ENCODE data around the gene TCF4. TPM values are rescaled to one million over a fixed set of nuclear protein-coding genes. Genes with fewer than 3 reads are reported as not detected.

The TCF4 gene
- total RNA-seq, 1 experiment from 2014 or later, result 104 TPM

DNA sequence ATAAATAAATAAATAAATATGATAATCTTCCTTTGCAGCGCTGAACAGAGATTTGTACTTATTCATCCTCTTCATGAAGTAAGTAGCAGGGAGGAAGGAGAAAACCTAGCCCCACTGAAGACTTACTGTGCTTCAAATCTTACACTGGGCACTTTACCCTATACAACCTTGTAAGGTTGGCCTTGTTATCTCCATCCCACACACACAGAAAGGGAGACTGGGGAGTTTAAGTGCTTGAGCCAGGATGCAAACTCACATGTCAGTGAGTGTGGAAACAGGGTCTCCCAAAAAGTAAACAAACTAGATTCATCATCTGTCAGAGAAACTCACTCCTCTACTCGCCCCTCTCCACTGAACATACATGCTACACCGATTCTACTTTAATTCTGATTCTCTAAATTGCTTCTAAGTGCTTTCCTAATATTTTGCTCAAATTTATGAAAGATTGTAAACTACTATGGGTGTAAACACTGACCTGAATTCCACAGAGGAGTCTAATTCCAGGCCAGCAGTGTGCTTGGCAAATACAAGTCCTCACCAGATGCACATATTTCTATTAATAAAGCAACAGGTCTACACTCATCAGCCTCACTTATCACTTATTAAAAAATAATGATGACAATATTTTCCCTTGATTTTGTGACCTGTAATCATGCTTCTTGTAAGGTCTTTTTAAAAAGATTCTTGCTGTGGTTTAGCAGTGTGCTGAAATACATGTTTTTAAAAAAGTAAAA is 155.5 kb downstream of the TCF4 start:
- peak overlapping the region; percentile 67 for H3K27ac Mint-ChIP-seq
- CTCF ChIA-PET, result no interaction called here
- H3K4me3 Mint-ChIP-seq, result no peak overlapping the region
- H3K36me3 Mint-ChIP-seq, result peaks cover 2% of the 10 kb centered on the region; the same call in 1 of the 2 replicates
- POLR2A ChIA-PET, result interaction anchor here (0.6 kb wide), 1 partner anchor 48 kb away, joined by 3 read pairs; no protein-coding TSS in a partner anchor
- H3K9me3 Mint-ChIP-seq, result peaks cover 7% of the 10 kb centered on the region; the same call in 1 of the 2 replicates
- peaks cover 58% of the 10 kb centered on the region for H3K4me1 Mint-ChIP-seq
- DNase-seq (ENCODE audit: low spot score) (no peak), ATAC-seq (no peak)
- no peaks in the 10 kb centered on the region for H3K27me3 Mint-ChIP-seq (ENCODE audit: low read depth)
- TF ChIP-seq NFE2L1 (CRISPR knock-in tag; IDR thresholded peaks at IDR 0.05) (no peak), ZSCAN18 (CRISPR knock-in tag; IDR thresholded peaks at IDR 0.05) (no peak), AFF4 (CRISPR knock-in tag; IDR thresholded peaks at IDR 0.05; ENCODE audit: borderline replicate concordance) (no peak), USF1 (CRISPR knock-in tag; IDR thresholded peaks at IDR 0.05) (no peak), SOX15 (CRISPR knock-in tag; IDR thresholded peaks at IDR 0.05) (no peak), ZNF532 (CRISPR knock-in tag; IDR thresholded peaks at IDR 0.05; ENCODE audit: borderline replicate concordance) (no peak), E2F1 (CRISPR knock-in tag; IDR thresholded peaks at IDR 0.05) (no peak), ARID4B (CRISPR knock-in tag; IDR thresholded peaks at IDR 0.05; ENCODE audit: borderline replicate concordance) (no peak), GTF2I (CRISPR knock-in tag; conservative IDR thresholded peaks at IDR 0.05) (no peak), FOXK1 (CRISPR knock-in tag; IDR thresholded peaks at IDR 0.05) (no peak), NFYB (CRISPR knock-in tag; conservative IDR thresholded peaks at IDR 0.05; ENCODE audit: low read depth) (no peak), JAZF1 (CRISPR knock-in tag; IDR thresholded peaks at IDR 0.05) (no peak)
- TF ChIP-seq, protein P1, sequence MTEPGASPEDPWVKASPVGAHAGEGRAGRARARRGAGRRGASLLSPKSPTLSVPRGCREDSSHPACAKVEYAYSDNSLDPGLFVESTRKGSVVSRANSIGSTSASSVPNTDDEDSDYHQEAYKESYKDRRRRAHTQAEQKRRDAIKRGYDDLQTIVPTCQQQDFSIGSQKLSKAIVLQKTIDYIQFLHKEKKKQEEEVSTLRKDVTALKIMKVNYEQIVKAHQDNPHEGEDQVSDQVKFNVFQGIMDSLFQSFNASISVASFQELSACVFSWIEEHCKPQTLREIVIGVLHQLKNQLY (CRISPR knock-in tag; IDR thresholded peaks at IDR 0.05), result no peak
- TF ChIP-seq, protein P2, sequence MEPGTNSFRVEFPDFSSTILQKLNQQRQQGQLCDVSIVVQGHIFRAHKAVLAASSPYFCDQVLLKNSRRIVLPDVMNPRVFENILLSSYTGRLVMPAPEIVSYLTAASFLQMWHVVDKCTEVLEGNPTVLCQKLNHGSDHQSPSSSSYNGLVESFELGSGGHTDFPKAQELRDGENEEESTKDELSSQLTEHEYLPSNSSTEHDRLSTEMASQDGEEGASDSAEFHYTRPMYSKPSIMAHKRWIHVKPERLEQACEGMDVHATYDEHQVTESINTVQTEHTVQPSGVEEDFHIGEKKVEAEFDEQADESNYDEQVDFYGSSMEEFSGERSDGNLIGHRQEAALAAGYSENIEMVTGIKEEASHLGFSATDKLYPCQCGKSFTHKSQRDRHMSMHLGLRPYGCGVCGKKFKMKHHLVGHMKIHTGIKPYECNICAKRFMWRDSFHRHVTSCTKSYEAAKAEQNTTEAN (CRISPR knock-in tag; IDR thresholded peaks at IDR 0.05), result no peak

Measured in WTC11 (cell line).